Kidney (tissue), 14 donors: ENCODE results near the gene HOXA5. TPM values are rescaled to one million over a fixed set of nuclear protein-coding genes. Genes with fewer than 3 reads are reported as not detected.
A peak's percentile ranks its signal among the peaks of the same experiment; 100 is the strongest.

Experiments used
- DNase-seq, 5 donors: peaks; one replicate each; pipeline ENCODE4 v3.0.0-alpha.2; 2013 to 2020
- FAIRE-seq: peaks from 2 replicates; lab custom pipeline; 2012; peaks lifted over from hg19 to GRCh38; lab: Jason Lieb, UNC
- H3K27ac ChIP-seq, 2 donors: one replicate each; pipeline ENCODE4 v1.7.0; 2013; ENCODE audit warnings: low read depth in 2 of 2, low read length in 2 of 2, inconsistent platforms in 1 of 2
- H3K27me3 ChIP-seq: one replicate; pipeline ENCODE4 v1.7.1; 2013; ENCODE audit warnings: low read length, inconsistent platforms; ENCODE audit not compliant: control insufficient read depth, insufficient read depth
- H3K36me3 ChIP-seq, 3 donors: one replicate each; pipeline versions ENCODE4 v1.7.0 to v1.7.1; 2013; ENCODE audit warnings: low read length in 3 of 3, control low read depth in 1 of 3, inconsistent platforms in 1 of 3; ENCODE audit not compliant: insufficient read depth in 3 of 3, control insufficient read depth in 2 of 3
- H3K4me1 ChIP-seq, 3 donors: one replicate each; pipeline versions ENCODE4 v1.7.0 to v1.7.1; 2013; ENCODE audit warnings: low read length in 3 of 3, inconsistent platforms in 1 of 3, low read depth in 1 of 3; ENCODE audit not compliant: control insufficient read depth in 2 of 3, insufficient read depth in 2 of 3
- H3K4me3 ChIP-seq, 3 donors: one replicate each; pipeline versions ENCODE4 v1.7.0 to v1.8.1; 2013; ENCODE audit warnings: low read length in 3 of 3, control low read depth in 1 of 3, inconsistent platforms in 1 of 3
- H3K9ac ChIP-seq, 3 donors: one replicate each; pipeline versions ENCODE4 v1.7.0 to v1.7.1; 2013; ENCODE audit warnings: low read length in 3 of 3, control low read depth in 1 of 3, inconsistent platforms in 1 of 3
- H3K9me3 ChIP-seq, 3 donors: one replicate each; pipeline versions ENCODE4 v1.7.0 to v1.7.1; 2013; ENCODE audit warnings: low read length in 3 of 3, control low read depth in 1 of 3, inconsistent platforms in 1 of 3; ENCODE audit not compliant: control insufficient read depth in 2 of 3, insufficient read depth in 1 of 3
- CTCF ChIP-seq: IDR thresholded peaks from 3 replicates; pipeline ENCODE4 v1.5.1; 2012; ENCODE audit warnings: mild to moderate bottlenecking, moderate library complexity, borderline replicate concordance; ENCODE audit not compliant: insufficient read depth; ENCODE audit errors: extremely low read depth
- intact Hi-C: fragments of 100-400 bp; cut with DNase I; formaldehyde crosslinking; loops from one replicate; pipeline ENCODE4 v1.11.1; 2022
- polyA plus RNA-seq: library from polyadenylated mRNA; stranded (reverse); fragments of 350-450 nt; fragmentation: Illumina TruSeq; extraction: RNeasy Lipid Tissue Mini Kit (QIAGEN cat#74804); gene quantifications from one replicate; pipeline ENCODE4 v1.2.3, GENCODE V29; 2014; ENCODE audit warnings: low read depth, low replicate concordance; ENCODE audit not compliant: insufficient read depth
- total RNA-seq: library from RNA; stranded (reverse); fragmentation: NEBNext Ultra II Directional; extraction: Animal tissue kit (Norgen Biotek cat#: 25700); gene quantifications from one replicate; pipeline ENCODE4 v1.2.1, GENCODE V29; 2021
- donor health status: control.
- donor health status: control.
- donor health status: control.
- donor health status: control.
- donor health status: control.
- donor health status: DM: yes; HTN: yes; CAD: no.
- donor health status: Normal renal cell carcinoma (clear cell type).

HOXA5 gene
- total and polyA plus RNA-seq, 2 donors from 2014 or later: 19.4 to 38.0 TPM

GRCh38 chr7:27171637-27172314 lies 28.3 kb upstream of the HOXA5 start:
- H3K4me3 ChIP-seq: peak overlapping the region; percentile 62 to 86 (median 78)
- H3K27ac ChIP-seq: peak overlapping the region; percentile 84 to 96
- DNase-seq (peak in 3 of 5 donors; percentile 35 to 68 (median 63)), FAIRE-seq (no peak)
- H3K9me3 ChIP-seq: no peaks in the 10 kb centered on the region
- H3K4me1 ChIP-seq: no peaks in the 10 kb centered on the region
- no peaks in the 10 kb centered on the region for H3K27me3 ChIP-seq
- peak overlapping the region; percentile 72 to 95 (median 85) for H3K9ac ChIP-seq
- TF ChIP-seq CTCF: no peak
- intact Hi-C loops: loop anchor here (10.0 kb wide), 1 partner anchor 1317 kb away; no protein-coding TSS in a partner anchor
- H3K36me3 ChIP-seq: no peaks in the 10 kb centered on the region

DNA sequence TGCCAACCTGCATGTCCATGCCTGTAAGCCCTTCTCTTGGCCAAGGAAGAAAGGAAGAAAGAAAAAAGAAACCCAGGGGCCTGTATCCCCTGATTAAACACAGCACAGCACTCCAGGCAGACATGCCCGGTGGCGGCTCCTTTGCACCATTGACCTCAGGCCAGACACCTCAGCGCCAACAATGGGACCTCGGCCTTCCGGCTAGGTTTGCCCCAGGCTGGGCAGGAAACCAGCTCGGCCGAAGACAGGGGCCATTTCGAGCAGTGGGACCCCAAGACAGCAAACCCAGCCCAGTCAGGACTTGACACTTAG lies 27.8 kb upstream of the HOXA5 start:
- Histone ChIP-seq H3K36me3 (no peaks in the 10 kb centered on the region), H3K27ac (peak overlapping the region; percentile 84 to 96), H3K4me1 (no peaks in the 10 kb centered on the region), H3K27me3 (no peaks in the 10 kb centered on the region), H3K9me3 (no peaks in the 10 kb centered on the region), H3K4me3 (peak overlapping the region; percentile 62 to 86 (median 78)), H3K9ac (peak overlapping the region; percentile 72 to 95 (median 85))
- intact Hi-C loops: loop anchor here (10.0 kb wide), 1 partner anchor 1316 kb away; no protein-coding TSS in a partner anchor
- FAIRE-seq: no peak
- DNase-seq: peak in 2 of 5 donors; percentile 69
- no peak for TF ChIP-seq CTCF

DNA sequence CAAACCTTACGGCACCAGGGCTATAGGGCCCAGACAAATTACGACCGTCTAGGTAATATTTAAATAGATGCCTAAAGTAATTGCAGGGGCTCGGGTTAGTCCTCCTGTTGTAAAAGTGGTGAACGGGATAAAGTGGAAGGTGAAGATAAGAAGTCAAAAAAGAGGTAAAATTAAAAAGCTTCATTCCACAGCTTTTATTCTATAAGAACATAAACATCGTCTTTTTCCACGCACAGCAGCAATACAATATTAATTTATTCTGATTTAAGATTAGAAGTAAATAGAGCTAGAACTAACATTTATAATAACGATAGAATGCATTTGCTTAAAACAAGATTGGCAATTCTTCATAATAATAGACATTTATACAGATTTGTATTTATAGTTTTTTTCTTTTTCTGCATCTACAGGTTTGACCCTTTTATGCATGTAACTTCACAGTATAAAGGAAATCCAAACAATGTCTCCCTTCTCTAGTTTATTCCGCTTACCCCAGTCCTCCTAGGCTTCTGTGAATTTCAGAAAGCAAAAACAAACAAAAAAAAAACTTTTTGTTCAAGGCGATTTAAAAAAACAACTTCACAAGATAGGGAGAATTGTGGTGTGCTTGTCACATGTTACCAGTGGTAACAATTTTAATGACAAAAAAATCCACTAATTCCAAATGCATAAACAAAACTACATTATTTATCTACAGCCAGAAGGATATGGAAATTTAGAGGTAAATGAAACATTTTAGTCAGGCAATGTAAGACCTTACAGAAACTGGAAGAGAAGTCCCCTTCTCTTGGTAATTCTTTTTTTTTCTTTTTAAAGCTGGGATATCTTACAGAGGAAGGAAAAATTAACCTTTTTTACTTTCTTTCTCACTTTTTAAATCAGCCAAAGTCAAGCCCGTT lies 27.2 kb upstream of the HOXA5 start:
- Histone ChIP-seq H3K4me3 (peak overlapping the region; percentile 62 to 86 (median 78)), H3K27ac (peak overlapping the region; percentile 94 to 96), H3K36me3 (no peaks in the 10 kb centered on the region), H3K9me3 (no peaks in the 10 kb centered on the region), H3K9ac (peak overlapping the region; percentile 72 to 95 (median 85)), H3K27me3 (no peaks in the 10 kb centered on the region), H3K4me1 (no peaks in the 10 kb centered on the region)
- intact Hi-C loops: loop anchor here (10.0 kb wide), 1 partner anchor 1316 kb away; no protein-coding TSS in a partner anchor
- DNase-seq (peak in 1 of 5 donors; percentile 53), FAIRE-seq (peak; percentile 33)
- TF ChIP-seq CTCF: no peak
